Stimulated activated CD4-positive, alpha-beta T cell treated with anti-CD3 and anti-CD28 coated beads, Interleukin-1b, Interleukin-23, amount 100 ng/mL, for 24 hours (primary cell): ENCODE measurements around the gene TMEM222.

ENCODE experiments used
- DNase-seq, 4 experiments: peaks; one replicate each; pipeline ENCODE4 v3.0.0-alpha.2; 2020; ENCODE audit warnings: low read depth in 4 of 4, low spot score in 1 of 4

TMEM222 gene

GRCh38 chr1:27306071-27306470 is 15.9 kb upstream of the TMEM222 start:
- DNase-seq, result no peak

DNA sequence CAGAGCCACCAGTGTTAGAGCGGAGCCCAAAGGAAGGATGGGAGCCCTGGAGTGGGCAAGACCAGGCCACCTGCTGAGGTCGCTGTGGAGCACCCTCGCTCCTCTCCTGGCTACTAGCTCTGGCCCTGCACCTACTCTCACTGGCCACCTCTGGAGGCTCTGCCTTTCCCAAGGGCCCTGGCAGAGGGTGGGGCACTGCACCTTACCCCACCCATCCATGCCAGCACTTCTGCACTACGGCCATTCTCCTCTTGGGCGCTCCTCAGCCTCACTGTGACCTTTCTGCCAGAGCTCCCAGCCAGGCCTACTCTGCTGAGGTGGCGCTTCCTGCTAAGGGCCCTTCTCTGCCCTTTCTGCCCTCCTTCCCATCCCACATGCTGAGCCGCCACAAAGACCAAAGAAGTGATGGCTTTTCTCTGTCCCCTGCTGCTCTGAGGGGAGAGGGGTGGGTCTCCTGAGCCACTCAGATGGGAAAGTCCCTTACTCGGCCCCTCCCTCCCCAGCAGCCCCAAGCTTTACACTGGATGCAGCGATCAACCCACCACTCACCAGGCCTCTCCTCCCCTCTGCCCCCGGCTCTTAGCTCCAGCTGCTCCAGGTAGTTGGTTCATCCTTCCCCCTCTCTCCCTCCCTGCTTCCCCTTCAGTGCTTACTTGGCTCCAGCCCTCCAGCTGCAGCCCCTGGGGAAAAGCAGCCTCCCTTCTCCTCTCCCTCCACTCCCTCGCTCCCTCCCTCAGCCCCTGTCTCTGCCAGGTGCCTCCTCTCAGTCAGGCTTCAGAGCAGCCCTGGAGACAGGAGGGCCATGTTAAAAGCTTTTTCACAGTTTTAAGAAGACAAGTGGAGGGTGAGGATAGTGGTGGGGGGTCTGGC is 14.8 kb upstream of the TMEM222 start:
- no peak for DNase-seq

- no peak for DNase-seq
These were observed 13.9 kb upstream of the TMEM222 start for GRCh38 chr1:27307874-27308598.

GRCh38 chr1:27314169-27314568 is 7.8 kb upstream of the TMEM222 start:
- no peak for DNase-seq

- no peak for DNase-seq
These were observed 7.2 kb upstream of the TMEM222 start for GRCh38 chr1:27314737-27315136.

DNA sequence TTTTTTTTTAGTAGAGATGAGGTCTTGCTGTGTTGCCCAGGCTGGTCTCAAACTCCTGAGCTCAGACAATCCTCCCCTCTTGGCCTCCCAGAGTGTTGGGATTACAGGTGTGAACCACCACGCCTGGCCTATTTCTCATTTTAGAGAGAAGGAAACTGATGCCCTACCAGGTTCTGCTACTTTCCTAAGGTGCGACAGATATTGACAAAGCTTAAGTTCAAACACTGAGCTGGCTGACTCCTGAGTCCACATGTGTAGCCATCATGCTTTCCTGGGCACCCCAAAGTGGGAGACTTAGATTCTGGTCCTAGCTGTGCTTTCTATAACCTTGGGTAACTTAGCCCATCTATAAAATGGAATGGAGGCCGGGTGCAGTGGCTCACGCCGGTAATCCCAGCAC is 5.1 kb upstream of the TMEM222 start:
- DNase-seq, result no peak

- no peak for DNase-seq
These were observed 3.8 kb upstream of the TMEM222 start for GRCh38 chr1:27318136-27318535.

DNA sequence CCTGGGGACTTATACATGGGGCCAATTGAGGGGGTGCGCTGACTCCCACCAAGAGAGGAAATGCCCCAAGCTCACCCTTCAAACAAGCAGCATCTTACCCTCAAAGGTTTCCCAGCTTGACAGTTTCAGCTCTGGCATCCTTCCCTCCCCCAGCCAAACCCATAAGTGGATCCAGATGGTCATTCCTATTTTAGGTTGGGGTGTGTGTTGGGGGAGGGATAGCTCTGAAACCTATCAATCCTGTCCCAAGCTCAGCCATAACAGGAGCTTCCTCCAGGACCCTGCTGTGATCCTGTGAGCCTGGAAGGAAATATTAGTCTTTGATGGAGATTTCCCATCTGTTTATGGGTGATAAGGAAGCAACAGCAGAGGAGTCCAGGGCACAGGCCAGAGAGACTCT is 3.4 kb upstream of the TMEM222 start:
- no peak for DNase-seq

GRCh38 chr1:27322569-27323240 is 742 bp downstream of the TMEM222 start:
- no peak for DNase-seq

GRCh38 chr1:27325286-27325685 is 3.3 kb downstream of the TMEM222 start:
- no peak for DNase-seq

DNA sequence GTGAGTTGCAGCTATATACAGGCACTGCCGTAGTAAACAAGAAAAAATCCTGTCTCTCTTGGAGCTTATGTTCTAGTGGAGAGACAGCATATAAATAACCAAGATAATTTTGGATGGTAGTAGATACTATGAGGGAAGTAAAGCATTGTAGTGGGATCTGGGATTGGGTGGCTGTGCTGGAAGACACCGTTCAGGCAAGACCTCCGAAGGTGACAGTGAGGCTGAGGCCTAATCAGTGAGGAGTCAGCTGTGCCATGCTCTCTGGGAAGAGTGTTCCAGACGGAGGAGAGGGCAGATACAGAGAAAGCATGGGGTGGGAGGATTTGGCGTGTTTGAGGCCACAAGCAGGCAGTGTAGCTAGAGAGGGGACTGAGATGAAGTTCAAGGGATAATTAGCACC is 6.0 kb downstream of the TMEM222 start:
- no peak for DNase-seq

- DNase-seq, result no peak
These were observed 8.8 kb downstream of the TMEM222 start for GRCh38 chr1:27330786-27331185.

GRCh38 chr1:27331426-27331825 is 9.5 kb downstream of the TMEM222 start:
- DNase-seq, result no peak

- no peak for DNase-seq
These were observed 10.0 kb downstream of the TMEM222 start for GRCh38 chr1:27331922-27332321.

DNA sequence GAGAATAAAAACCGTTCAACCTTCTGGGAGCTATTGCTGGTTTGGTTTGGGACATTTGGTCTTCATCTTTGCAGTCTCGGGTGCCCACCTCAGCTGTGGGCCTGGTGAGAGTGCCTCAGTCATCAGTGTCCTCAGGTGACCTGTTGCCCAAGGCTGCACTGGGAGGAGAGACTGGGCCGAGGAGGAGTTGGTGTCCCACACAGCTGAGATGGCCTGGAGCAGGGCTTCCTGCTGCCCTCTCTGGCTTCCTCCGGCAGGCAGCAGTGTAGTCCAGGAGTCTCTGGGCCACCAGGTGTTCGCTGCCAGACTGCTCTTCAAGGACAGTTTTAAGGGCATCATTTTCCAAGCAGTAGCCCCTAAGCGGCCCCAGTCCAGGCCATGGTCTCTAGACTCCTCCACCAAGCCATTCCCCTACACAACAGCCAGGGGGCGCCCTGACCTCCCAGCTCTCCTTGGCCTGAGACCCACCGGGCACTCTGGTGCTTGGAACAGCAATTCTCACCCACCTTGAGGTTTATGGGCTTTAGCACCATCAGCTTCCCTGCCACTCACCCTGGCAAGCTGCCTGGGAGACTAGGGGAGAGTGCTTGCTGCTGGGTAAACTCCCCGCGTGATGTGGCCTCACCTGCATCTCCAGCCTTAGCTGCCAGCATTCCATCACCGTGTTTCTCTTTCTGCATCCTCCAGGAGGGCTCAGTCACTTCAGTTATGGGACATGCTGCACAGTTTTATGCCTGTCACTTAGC is 10.7 kb downstream of the TMEM222 start:
- peak in 1 of 4 experiments; percentile 37 for DNase-seq

- no peak for DNase-seq
These were observed 11.8 kb downstream of the TMEM222 start for GRCh38 chr1:27333717-27334279.

DNA sequence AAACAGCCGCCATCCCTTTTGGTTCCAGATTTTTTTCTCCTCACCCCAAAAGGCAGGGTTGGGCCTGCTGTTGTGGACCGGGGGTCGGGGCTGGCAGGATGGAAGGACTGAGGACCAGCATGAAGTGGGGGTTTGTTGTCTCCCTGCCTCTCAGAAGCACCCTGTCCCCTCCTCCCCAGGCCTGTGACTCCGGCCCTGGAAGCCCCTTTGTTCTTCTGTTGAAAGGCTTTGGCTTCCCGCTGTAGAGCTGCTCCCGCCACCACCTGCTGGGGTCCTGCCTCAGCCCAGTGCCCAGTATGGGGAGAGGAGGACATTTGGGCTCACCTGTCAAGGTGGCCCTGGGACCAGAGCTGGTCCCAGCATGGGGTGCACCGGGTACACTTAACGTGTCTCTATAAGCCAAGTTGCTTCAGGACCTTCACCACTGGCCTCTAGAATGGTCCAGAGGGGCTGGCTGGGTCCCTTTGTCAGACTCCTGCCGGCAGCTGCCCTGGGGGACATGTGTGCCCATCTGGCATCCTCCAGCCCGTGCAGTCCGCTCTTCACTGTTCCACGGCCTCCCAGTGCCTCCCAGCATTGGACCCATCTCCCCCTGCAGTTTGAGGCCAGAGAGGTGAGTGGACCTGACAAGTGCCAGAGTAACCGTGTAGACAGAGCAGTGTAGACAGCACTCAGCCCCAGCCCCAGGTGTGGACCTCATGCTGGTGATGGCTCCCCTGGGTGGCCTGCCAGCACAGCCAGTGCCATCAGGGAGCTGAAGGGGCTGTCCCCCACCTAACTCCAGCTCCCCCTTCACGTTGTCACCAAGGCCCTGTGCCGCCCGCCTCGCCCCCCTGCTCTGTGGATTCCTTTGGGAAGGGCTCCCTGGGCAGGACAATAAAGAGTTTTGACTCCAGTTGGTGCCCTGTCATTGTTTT is 13.8 kb downstream of the TMEM222 start:
- DNase-seq, result no peak

DNA sequence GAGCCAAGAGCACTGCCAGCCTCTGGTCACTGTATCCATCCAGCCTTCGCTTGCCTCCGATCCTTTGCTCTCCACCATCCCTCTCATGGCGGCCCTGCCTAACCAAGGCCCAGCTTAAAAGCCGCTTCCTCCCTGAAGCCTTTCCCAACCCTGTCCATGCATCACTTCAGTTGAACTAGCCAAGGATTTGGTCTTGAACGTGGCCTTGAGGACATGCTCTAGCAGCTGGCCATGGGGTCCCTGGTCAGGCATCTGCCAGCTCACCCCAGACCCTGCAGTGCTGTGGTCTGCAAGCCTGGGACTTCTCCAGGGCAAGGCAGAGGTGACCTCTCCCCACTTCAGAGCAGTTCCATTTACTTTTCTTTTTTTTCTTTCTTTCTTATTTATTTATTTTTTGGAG is 14.8 kb downstream of the TMEM222 start:
- DNase-seq, result no peak

DNA sequence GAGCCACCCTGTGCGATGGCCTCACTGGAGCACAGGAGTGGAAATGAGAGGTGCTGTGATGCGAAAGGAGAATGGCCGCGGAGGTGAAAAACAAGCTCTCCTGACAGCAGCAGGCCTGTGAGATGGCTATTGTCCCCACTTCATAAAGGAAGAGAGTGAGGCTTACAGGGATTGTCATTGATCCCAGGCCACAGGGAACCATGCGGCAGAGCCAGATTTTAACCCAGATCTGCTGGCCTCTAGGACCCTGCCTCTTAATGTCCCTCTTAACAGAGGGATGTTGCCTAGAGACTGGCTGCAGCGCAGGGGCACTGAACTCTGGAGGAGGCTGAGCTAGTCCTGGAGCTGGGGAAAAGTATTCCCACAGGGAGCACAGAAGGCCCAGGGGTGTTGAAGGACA is 16.8 kb downstream of the TMEM222 start:
- no peak for DNase-seq

DNA sequence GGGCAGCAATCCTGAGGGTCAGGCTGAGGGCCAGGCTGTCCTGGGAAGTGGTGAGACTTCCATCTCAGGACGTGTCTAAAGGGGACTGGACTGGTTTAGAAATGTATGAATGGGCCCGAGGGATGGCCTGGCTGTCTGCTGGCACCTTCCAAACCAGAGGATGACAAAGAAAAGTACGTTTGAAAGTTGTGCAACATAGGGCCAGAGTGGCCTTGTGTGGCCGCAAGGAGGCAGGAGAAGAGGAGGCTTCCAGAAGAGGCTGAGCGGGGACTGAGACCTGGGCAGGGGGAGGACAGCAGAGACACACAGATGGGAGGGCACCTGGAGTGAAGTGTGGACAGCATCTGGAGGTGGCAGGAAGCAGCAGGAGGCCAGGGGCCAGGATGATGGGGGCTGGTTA is 17.2 kb downstream of the TMEM222 start:
- DNase-seq, result no peak
